HG02870 (cell line): ENCODE measurements around the gene BORCS8.
A peak's percentile ranks its signal among the peaks of the same experiment; 100 is the strongest.
"Not testable (repeated sequence)": the region's sequence is repeated elsewhere in the genome, so short reads cannot be mapped to it uniquely, and the experiment has no call there.

ENCODE experiments used
- ATAC-seq: cut with Tn5 transposase; IDR thresholded peaks from one replicate; pipeline ENCODE4 v1.9.1; 2021; ENCODE audit warnings: mild to moderate bottlenecking, moderate library complexity; ENCODE audit not compliant: unreplicated experiment

The BORCS8 gene

DNA sequence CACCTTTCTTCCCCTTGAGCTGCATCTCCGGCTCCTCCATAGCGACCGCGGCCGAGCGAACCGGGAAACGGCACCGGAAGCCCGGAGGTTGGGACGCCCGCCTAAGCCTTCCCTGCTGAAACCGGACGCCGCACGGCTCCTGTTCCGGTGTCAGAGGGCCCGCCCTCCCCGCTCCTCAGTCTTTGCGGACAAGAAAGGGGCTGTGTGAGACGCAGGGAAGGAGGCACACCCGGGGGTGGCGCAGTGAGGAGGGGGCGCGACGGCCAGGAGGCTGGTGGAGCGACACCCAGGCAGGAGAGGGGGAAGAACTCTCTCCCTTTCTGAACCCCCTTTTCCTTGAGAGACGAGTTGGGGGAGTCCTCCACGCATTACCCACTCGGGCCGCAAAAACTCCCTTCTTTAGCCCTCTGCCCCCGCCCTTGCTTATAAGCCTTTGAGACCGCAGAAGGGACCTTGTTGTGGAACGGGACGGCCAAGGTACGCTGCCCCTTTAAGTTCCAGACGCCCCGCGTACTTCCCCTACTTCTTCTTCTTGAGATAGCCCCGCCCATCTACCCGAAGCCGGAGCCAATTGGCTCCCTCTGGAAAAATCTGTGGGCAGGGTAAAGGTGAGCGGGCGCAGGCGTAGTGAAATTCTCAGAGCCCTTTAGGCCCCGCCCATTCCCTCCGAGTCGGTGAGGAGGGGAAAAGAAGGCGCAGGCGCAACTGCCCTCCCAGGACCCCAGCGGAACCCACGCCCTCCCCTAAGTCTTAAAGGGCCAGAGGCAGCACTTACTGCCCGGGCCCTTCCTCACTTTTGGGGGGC, at the start of gene BORCS8, which contains the start of gene RFXANK:
BORCS8 (minus strand) TSS at position 75 of the 805 bp plus-strand sequence; CDS start at position 40, 35 bp downstream.
RFXANK (plus strand) TSS at position 181 of the 805 bp plus-strand sequence. CDS start 1,689 bp downstream, outside the sequence.
- ATAC-seq, result peak; percentile 81

DNA sequence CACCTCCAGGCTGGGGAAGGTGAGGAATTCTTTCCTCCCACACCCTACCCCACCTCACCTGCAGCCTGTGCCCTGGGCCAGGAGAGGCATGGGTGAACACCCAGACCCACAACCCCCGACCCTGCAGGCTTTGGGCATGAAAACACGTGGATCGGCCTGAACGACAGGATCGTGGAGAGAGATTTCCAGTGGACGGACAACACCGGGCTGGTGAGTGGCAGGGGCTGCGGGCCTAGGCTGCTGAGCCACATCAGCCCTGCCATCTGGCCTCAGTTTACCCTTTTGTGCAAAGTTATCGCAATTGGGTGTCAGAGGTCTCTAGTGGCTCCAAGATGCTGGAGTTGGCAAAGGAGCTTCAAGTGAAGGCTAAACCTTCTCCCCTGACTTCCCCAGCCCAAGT, 48.5 kb upstream of the BORCS8 start:
- ATAC-seq, result no peak

DNA sequence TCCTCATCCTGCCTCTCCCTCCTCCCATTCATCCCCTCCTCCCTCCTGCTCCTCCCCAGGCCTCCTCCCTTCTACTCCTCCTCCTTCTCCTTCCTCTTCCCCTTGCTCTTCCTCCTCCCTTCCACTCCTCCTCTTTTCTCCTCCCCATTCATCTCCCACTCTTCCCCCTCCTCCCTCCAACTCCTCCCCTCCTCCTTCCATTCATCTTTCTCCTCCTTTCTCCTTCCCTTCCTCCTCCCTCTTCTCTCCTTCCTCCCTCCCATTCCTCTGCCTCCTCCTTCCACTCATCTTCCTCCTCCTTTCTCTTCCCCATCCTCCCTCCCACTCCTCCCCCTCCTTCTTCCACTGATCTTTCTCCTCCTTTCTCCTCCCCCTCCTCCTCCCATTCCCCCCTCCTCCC, 47.7 kb upstream of the BORCS8 start:
- no peak for ATAC-seq

DNA sequence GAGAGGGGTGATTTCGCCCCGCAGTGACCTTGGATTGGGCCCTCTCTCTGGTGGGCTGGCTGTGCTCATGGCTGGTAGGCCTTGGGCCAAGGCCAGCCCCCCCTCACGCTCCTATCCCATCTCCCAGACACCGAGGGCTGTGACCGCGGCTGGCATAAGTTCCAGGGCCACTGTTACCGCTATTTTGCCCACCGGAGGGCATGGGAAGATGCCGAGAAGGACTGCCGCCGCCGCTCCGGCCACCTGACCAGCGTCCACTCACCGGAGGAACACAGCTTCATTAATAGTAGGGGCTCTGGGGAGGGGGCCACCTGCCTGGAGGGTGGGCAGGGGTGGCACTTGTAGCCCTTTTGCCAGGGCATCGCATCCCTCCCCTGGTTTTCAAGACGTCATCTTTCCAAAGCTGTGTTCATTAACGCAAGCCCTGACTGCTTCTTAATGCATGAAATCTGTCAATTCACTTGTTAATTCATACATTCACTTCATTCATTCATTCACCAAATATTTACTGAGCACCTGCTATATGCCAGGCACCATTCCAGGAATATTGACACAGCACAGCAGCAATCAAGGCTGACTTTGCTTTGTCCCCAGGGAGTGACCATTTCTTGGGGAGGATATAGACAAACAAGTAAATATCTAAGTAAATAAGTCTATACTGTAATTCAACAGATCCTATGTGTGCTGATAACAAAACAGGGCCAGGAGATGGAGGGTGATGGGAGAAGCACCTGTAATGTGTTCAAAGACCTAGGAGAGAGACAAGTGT, 46.4 kb upstream of the BORCS8 start:
- ATAC-seq, result no peak

DNA sequence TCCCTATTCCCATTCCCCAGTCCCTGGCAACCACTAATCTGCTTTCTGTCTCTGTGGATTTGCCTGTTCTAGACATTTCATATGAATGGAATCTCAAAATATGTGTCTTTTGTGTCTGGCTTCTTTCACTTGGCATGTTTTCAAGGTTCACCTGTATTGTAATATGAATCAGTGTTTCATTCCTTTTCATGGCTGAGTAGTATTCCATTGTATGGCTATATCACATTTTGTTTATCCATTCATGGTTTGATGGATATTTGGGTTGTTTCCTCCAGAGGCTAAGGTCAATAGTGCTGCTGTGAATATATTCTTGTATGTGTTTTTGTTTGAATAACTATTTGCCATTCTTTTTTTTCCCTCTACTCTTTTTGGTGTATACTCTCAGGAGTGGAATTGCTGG, 44.2 kb upstream of the BORCS8 start:
- ATAC-seq, result no peak

DNA sequence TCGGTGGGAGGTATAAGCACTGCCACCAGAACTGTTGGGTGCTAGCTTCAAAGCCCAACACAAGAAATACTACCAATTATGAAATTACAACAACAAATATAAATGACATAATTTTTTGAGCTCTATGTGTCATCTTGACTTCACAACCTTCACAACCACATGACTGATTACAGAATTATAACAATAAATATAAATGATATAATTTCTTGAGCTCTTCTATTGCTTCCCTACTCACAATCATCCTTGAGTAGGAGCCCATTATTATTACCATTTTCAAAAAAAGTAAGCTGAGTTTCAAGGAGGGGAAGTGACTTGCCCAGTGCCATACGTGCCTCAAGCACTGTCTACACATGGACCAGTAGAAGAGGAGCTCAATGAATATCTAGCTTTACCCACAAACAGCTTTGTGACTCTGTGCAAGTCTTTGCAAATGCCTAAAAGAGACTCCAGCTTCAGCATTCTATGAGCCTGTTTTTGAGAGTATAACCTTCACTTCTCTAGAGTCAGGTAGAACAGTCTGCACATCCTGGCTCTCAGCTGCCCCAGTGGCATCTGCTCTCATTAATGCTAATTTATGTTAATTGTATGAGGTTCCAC, 42.4 kb upstream of the BORCS8 start:
- no peak for ATAC-seq

DNA sequence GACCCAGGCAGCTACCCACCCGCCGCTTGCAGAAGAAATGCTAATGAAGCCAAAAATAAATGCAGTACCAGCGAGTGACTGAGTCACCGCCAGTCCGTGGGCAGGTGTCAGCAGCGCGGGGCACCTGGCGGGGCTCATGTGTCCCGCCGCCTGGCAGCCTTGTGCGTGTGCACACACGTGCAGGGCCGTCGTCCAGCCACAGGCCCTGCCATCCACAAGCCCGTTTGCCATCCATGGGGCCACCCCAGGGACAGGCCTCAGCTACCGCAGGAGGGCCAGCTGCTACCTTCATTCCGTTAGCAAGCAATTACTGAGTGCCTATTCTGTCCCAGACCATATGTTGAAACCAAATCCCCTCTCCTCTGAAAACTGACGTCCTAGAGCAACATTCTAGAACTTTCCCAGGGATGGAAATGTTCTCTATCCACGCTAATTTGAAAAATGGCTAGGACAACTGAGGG, 40.3 kb upstream of the BORCS8 start:
- ATAC-seq, result no peak

DNA sequence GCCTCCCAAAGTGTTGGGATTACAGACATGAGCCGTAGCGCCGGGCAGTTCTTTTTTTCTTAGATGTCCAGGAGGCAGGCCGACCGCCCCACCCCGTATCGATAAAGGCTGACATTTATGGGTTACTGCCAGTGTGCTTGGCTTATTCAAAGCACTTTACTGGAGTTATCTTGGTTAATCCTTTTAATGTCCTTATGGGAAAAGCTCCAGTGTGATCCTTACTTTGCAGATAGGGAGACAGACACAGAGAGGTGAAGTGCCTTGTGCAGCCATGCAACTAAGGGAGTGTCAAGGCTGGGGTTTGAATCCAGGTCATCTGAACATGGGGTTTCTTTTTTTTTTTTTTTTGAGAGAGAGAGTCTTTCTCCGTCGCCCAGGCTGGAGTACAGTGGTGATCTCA, 39.0 kb upstream of the BORCS8 start:
- ATAC-seq, result no peak

DNA sequence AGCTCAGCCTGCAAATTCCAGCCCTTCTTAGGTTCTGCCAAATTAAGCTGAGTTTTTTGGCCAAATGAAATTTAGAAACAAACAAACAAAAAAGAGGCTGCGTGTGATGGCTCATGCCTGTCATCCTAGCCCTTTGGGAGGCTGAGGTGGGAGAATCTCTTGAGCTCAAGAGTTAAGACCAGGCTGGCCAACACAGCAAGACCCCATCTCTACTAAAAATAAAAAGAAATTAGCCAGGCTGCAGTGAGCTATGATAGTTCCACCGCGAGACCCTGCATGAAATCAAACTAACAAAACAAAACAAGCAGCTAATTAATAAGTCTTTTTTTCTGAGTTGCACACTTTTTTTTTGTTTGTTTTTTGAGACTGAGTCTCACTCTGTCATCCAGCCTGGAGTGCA, 37.7 kb upstream of the BORCS8 start:
- ATAC-seq, result no peak

DNA sequence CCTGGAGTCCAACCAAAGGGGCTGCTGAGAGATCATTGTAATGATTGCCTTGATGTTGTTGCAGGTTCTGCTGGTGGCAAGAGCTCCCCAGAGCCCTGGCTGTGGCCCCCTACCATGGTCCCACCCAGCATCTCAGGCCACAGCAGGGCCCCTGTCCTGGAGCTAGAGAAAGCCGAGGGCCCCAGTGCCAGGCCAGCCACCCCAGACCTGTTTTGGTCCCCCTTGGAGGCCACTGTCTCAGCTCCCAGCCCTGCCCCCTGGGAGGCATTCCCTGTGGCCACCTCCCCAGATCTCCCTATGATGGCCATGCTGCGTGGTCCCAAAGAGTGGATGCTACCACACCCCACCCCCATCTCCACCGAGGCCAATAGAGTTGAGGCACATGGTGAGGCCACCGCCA, 35.3 kb upstream of the BORCS8 start:
- no peak for ATAC-seq

DNA sequence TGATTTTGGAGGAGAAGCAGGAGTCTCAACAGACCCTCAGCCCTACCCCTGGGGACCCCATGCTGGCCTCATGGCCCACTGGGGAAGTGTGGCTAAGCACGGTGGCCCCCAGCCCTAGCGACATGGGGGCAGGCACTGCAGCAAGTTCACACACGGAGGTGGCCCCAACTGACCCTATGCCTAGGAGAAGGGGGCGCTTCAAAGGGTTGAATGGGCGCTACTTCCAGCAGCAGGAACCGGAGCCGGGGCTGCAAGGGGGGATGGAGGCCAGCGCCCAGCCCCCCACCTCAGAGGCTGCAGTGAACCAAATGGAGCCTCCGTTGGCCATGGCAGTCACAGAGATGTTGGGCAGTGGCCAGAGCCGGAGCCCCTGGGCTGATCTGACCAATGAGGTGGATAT, 34.7 kb upstream of the BORCS8 start:
- no peak for ATAC-seq

DNA sequence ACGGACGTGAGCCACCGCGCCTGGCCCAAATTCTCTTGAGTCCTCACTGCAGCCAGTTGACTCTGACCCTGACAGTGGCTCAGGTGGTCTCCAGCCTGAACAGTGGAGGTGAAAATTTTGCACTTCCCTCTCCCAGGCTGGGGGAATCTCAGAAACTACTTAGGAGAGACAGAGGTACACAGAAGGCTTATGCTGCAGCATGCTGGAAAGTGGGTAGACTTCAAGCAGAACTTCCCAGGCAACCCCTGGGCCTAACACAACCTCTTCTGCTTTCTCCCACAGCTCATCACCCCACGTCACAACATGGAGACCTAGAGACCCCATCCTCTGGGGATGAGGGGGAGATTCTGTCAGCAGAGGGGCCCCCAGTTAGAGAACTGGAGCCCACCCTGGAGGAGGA, 34.3 kb upstream of the BORCS8 start:
- no peak for ATAC-seq

DNA sequence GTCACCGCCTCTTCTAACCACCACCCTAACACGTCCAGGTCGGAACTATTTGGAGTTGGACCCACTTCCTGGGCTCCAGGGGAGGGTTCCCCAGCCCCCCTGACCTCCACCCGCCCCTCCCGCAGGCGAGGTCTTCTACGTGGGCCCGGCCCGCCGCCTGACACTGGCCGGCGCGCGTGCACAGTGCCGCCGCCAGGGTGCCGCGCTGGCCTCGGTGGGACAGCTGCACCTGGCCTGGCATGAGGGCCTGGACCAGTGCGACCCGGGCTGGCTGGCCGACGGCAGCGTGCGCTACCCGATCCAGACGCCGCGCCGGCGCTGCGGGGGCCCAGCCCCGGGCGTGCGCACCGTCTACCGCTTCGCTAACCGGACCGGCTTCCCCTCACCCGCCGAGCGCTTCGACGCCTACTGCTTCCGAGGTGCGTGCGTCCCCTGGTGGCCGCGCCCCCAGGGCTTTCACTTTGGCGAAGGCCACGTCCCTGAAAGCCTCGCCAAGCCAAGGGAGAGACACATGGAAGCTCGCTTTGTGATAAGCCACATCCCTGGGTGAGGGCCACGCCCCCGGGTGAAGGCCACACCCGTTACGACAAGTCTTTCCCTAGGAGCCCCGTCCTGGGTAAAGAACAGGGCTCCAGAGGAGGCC, 33.0 kb upstream of the BORCS8 start:
- no peak for ATAC-seq

DNA sequence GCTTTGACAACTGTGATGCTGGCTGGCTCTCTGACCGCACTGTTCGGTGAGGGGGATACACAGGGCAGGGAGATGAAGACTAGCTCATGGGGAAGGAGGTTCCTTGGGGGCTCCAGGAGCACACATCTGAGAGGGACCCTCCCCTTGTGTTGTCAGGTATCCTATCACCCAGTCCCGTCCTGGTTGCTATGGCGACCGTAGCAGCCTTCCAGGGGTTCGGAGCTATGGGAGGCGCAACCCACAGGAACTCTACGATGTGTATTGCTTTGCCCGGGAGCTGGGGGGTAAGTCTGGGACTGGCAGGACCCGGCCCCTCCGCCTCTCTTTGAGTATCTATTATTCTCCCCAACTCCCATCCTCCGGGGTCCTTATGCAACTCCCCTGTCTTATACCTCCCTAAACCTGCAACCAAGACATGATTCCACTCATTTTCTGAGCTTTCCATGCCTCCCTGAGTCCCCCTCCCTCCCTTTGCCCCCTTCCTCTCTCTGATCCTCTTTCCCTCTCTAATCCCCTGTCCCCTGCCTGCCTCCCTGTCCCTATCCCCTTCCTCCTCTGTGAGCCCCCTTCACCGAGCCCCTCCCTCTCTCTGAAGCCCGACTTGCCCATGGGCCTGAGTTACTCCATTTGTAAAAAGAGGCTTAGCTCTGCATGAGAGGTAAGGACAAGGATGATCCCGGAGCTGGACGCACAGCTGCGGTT, 32.3 kb upstream of the BORCS8 start:
- ATAC-seq, result no peak

DNA sequence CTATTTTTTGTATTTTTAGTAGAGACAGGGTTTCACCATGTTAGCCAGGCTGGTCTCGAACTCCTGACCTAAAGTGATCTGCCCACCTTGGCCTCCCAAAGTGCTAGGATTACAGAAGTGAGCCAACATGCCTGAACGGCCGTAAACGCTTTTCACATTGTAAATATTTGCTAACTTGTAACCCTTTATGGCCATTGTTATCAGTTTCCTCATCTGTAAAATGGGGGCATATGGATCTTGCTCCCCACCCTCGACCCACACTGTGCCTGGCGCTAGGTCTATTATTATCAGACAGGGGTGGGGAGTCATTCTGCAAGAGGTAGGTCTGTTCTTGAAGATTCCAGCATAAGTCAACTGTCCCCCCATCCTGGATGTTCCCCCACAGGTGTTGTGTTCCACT, 31.7 kb upstream of the BORCS8 start:
- ATAC-seq, result no peak

DNA sequence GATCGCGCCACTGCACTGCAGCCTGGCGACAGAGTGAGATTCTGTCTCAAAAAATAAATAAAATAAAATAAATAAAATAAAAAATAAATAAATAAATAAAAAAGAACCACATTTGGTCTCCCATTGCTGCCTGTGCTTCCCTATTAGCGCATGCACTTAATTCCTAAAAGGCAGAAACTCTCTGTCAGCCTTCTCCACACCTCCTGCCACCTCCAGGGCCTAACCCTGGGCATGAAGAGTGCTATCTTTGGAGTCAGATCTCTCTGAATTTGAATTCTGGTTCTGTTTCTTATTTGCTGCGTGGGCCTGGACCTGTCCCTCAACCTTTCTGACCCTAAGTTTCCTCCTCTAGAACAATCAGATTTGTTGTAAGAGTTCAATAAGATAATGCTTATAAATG, 31.1 kb upstream of the BORCS8 start:
- no peak for ATAC-seq

DNA sequence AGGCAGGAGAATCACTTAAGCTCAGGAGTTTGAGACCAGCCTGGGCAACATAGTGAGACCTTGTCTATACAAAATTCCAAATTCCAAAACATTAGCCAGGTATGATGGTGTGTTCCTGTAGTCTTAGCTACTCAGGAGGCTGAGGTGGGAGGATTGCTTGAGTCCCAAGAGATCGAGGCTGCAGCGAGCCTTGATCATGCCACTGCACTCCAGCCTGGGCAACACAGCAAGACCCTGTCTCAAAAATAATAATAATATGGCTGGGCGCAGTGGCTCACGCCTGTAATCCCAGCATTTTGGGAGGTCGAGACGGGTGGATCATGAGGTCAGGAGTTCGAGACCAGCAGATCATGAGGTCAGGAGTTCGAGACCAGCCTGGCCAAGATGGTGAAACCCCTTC, 29.0 kb upstream of the BORCS8 start:
- not testable (repeated sequence) for ATAC-seq

DNA sequence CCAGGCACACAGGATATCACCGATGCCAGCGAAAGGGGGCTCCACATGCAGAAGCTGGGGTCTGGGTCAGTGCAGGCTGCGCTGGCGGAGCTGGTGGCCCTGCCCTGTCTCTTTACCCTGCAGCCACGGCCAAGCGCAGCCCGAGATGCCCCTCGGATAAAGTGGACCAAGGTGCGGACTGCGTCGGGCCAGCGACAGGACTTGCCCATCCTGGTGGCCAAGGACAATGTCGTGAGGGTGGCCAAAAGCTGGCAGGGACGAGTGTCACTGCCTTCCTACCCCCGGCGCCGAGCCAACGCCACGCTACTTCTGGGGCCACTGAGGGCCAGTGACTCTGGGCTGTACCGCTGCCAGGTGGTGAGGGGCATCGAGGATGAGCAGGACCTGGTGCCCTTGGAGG, 27.0 kb upstream of the BORCS8 start:
- ATAC-seq, result no peak

DNA sequence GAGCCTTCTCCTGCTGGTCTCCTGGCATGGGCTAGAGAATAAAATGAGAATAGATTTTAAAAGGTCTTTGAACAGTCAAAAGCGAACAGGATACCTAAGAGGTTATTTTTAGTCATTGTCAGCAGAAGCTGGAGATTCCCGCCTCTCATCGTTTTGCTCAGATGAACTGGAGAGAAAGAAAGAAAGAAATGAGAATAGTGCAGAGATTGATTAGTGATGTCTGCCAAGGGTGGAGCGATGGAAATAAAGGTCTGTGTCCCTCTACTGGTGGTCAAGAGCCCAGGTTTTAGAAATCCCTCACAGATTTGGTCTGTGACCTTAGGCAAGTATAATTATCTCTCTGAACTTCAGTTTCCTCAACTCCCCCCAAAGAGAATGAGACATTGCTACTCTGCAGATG, 25.1 kb upstream of the BORCS8 start:
- ATAC-seq, result no peak

DNA sequence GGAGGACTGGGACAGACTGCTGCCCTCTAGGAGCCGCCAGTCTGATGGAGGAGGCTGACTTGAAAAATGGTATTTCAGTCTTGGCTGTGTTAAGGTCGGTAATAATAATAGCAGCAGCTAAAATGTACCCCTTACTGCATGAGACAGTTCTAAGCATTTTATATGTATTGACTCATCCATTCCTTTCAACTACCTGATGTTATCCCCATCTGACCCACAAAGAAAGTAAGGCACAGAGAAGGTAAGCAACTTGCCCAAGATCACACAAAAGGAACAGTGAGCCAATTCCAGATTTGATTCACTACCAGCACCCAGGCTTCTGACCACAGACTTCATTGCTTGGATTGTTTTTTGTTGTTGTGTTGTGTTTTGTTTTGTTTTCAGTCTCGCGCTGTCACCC, 23.8 kb upstream of the BORCS8 start:
- no peak for ATAC-seq

DNA sequence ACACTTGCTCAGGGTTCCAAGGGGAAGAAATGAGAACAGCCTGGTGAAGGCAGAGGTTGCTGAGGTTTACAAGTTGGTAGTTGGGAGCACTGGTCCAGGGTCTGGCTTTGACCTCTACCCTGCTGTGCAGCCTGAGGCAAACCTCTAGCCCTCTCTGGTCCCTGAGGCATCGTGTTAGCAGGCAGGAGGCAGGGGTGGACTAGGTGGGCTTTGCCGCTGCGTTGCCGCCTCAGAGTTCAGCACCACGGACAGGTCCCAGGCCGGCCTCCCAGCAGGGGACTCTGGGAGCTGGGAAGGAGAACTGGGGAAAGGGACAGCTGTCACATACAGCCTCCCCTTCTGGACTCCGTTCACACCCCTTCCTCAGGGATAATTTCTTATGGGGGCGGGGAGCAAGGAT, 22.9 kb upstream of the BORCS8 start:
- ATAC-seq, result no peak
